HEK293 (cell line): ENCODE results near the gene CHST4.

Source experiments
- CTCF ChIA-PET: fragments of 350-600 bp; formaldehyde crosslinking; extraction: SDS; loops from one replicate; lab custom pipeline; 2021; ENCODE audit warnings: antibody characterized with exemption; lab: Yijun Ruan, JAX
- POLR2A ChIA-PET: fragments of 300-600 bp; formaldehyde crosslinking; extraction: SDS; loops from one replicate; lab custom pipeline; 2020; ENCODE audit warnings: antibody characterized with exemption, inconsistent platforms; lab: Yijun Ruan, JAX
- H3K27ac ChIP-seq: fragments of 200-500 bp; sonication (Bioruptor generic); 2 replicates; pipeline ENCODE4 v1.5.1; 2014; ENCODE audit warnings: low read depth, low read length, control low read depth, inconsistent platforms; ENCODE audit errors: extremely low read depth
- H3K36me3 ChIP-seq, 2 experiments: fragments of 200-500 bp in 1 of 2; sonication (Bioruptor generic) in 1 of 2; 1 replicate in 1 of 2; 2 replicates in 1 of 2; pipeline ENCODE4 v1.5.1; 2014 to 2017; ENCODE audit warnings: inconsistent platforms in 2 of 2, low read length in 2 of 2; ENCODE audit not compliant: control insufficient read depth in 2 of 2, insufficient read depth in 1 of 2
- H3K4me1 ChIP-seq: fragments of 200-500 bp; sonication (Bioruptor generic); 2 replicates; pipeline ENCODE4 v1.5.1; 2014; ENCODE audit warnings: mild to moderate bottlenecking, low read length, inconsistent platforms; ENCODE audit not compliant: control insufficient read depth, insufficient read depth
- H3K4me3 ChIP-seq: 2 replicates; pipeline ENCODE4 v1.5.1; 2011; ENCODE audit warnings: low read depth, mild to moderate bottlenecking, control low read depth, low read length, moderate library complexity
- H3K9me3 ChIP-seq: fragments of 200-500 bp; sonication (Bioruptor generic); 2 replicates; pipeline ENCODE4 v1.5.1; 2014; ENCODE audit warnings: low read depth, low read length, inconsistent platforms; ENCODE audit not compliant: control insufficient read depth, insufficient read depth
- GLIS1 ChIP-seq: fragments of 450-650 bp; formaldehyde crosslinking; IDR thresholded peaks from 2 replicates; pipeline ENCODE4 v1.5.1; 2016; ENCODE audit warnings: missing biosample characterization, missing genetic modification characterization
- IKZF3 ChIP-seq: fragments of 450-650 bp; IDR thresholded peaks from 2 replicates; pipeline ENCODE4 v1.5.0; 2018; ENCODE audit warnings: missing biosample characterization, mild to moderate bottlenecking, missing genetic modification characterization, moderate library complexity
- KLF8 ChIP-seq: fragments of 450-650 bp; formaldehyde crosslinking; IDR thresholded peaks from 2 replicates; pipeline ENCODE4 v1.5.1; 2016; ENCODE audit warnings: missing biosample characterization, missing genetic modification characterization
- PBX3 ChIP-seq: sonication (generic); formaldehyde crosslinking; IDR thresholded peaks from 2 replicates; pipeline ENCODE4 v1.8.1; 2022; ENCODE audit warnings: mild to moderate bottlenecking, moderate library complexity, missing genetic modification reagents
- PRDM4 ChIP-seq: fragments of 450-650 bp; formaldehyde crosslinking; IDR thresholded peaks from 2 replicates; pipeline ENCODE4 v1.5.1; 2017; ENCODE audit warnings: missing biosample characterization, missing genetic modification characterization
- ZFHX2 ChIP-seq: fragments of 450-650 bp; formaldehyde crosslinking; conservative IDR thresholded peaks from 2 replicates; pipeline ENCODE4 v1.5.1; 2016; ENCODE audit warnings: missing biosample characterization, missing genetic modification characterization
- ZNF133 ChIP-seq: fragments of 450-650 bp; formaldehyde crosslinking; IDR thresholded peaks from 2 replicates; pipeline ENCODE4 v1.5.1; 2016; ENCODE audit warnings: missing biosample characterization, missing genetic modification characterization
- ZNF140 ChIP-seq: fragments of 450-650 bp; formaldehyde crosslinking; IDR thresholded peaks from 2 replicates; pipeline ENCODE4 v1.5.1; 2016; ENCODE audit warnings: missing biosample characterization, missing genetic modification characterization
- ZNF221 ChIP-seq: fragments of 450-650 bp; formaldehyde crosslinking; IDR thresholded peaks from 2 replicates; pipeline ENCODE4 v1.5.1; 2017; ENCODE audit warnings: missing biosample characterization, missing genetic modification characterization, borderline replicate concordance
- ZNF350 ChIP-seq: fragments of 450-650 bp; formaldehyde crosslinking; IDR thresholded peaks from 2 replicates; pipeline ENCODE4 v1.5.0; 2017; ENCODE audit warnings: missing biosample characterization, mild to moderate bottlenecking, missing genetic modification characterization
- ZNF366 ChIP-seq: fragments of 450-650 bp; formaldehyde crosslinking; conservative IDR thresholded peaks from 2 replicates; pipeline ENCODE4 v1.5.1; 2016; ENCODE audit warnings: missing biosample characterization, missing genetic modification characterization
- ZNF391 ChIP-seq: fragments of 450-650 bp; formaldehyde crosslinking; IDR thresholded peaks from 2 replicates; pipeline ENCODE4 v1.5.1; 2016; ENCODE audit warnings: low read depth, missing biosample characterization, missing genetic modification characterization, borderline replicate concordance
- ZNF433 ChIP-seq: fragments of 450-650 bp; formaldehyde crosslinking; IDR thresholded peaks from 2 replicates; pipeline ENCODE4 v1.5.1; 2016; ENCODE audit warnings: missing biosample characterization, missing genetic modification characterization, low read depth
- ZNF571 ChIP-seq: fragments of 450-650 bp; formaldehyde crosslinking; IDR thresholded peaks from 2 replicates; pipeline ENCODE4 v1.5.0; 2017; ENCODE audit warnings: missing biosample characterization, missing genetic modification characterization
- ZNF623 ChIP-seq: fragments of 450-650 bp; formaldehyde crosslinking; IDR thresholded peaks from 2 replicates; pipeline ENCODE4 v1.5.1; 2016; ENCODE audit warnings: missing biosample characterization, missing genetic modification characterization
- ZNF658 ChIP-seq: fragments of 450-650 bp; formaldehyde crosslinking; IDR thresholded peaks from 2 replicates; pipeline ENCODE4; 2016; ENCODE audit warnings: missing biosample characterization, missing genetic modification characterization
- ZNF707 ChIP-seq: fragments of 450-650 bp; formaldehyde crosslinking; IDR thresholded peaks from 2 replicates; pipeline ENCODE4 v1.5.1; 2016; ENCODE audit warnings: missing biosample characterization, missing genetic modification characterization
- TF ChIP-seq, protein P1 (sequence below): fragments of 450-650 bp; formaldehyde crosslinking; IDR thresholded peaks from 2 replicates; pipeline ENCODE4 v1.5.1; 2016; ENCODE audit warnings: missing biosample characterization, missing genetic modification characterization
- TF ChIP-seq, protein P2 (sequence below): fragments of 450-650 bp; formaldehyde crosslinking; IDR thresholded peaks from 2 replicates; pipeline ENCODE4 v1.5.1; 2016; ENCODE audit warnings: missing biosample characterization, missing genetic modification characterization, low read depth
- TF ChIP-seq, protein P3 (sequence below): fragments of 450-650 bp; formaldehyde crosslinking; IDR thresholded peaks from 2 replicates; pipeline ENCODE4 v1.5.1; 2017; ENCODE audit warnings: missing biosample characterization, mild to moderate bottlenecking, missing genetic modification characterization, moderate library complexity
- TF ChIP-seq, protein P4 (sequence below): fragments of 450-650 bp; formaldehyde crosslinking; IDR thresholded peaks from 2 replicates; pipeline ENCODE4 v1.5.1; 2016; ENCODE audit warnings: missing biosample characterization, missing genetic modification characterization

Gene CHST4

GRCh38 chr16:71570144-71570543, 43.9 kb downstream of the CHST4 start (continued):
- TF ChIP-seq, protein P1, sequence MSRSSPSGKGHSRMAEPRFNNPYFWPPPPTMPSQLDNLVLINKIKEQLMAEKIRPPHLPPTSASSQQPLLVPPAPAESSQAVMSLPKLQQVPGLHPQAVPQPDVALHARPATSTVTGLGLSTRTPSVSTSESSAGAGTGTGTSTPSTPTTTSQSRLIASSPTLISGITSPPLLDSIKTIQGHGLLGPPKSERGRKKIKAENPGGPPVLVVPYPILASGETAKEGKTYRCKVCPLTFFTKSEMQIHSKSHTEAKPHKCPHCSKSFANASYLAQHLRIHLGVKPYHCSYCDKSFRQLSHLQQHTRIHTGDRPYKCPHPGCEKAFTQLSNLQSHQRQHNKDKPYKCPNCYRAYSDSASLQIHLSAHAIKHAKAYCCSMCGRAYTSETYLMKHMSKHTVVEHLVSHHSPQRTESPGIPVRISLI (tag by site-specific recombination) = no peak
- TF ChIP-seq ZNF571 = no peak
- no peak for TF ChIP-seq PRDM4
- TF ChIP-seq, all 188 proteins: peak for 0

- Histone ChIP-seq H3K36me3 (no peaks in the 10 kb centered on the region), H3K27ac (no peak overlapping the region), H3K4me1 (no peaks in the 10 kb centered on the region), H3K4me3 (no peak overlapping the region)
- POLR2A ChIA-PET = no interaction called here
- CTCF ChIA-PET = interaction anchor here (0.6 to 1.1 kb wide), 3 partner anchors 38 to 493 kb away, joined by 3 to 8 read pairs (median 3); no protein-coding TSS in a partner anchor
- TF ChIP-seq, protein P2, sequence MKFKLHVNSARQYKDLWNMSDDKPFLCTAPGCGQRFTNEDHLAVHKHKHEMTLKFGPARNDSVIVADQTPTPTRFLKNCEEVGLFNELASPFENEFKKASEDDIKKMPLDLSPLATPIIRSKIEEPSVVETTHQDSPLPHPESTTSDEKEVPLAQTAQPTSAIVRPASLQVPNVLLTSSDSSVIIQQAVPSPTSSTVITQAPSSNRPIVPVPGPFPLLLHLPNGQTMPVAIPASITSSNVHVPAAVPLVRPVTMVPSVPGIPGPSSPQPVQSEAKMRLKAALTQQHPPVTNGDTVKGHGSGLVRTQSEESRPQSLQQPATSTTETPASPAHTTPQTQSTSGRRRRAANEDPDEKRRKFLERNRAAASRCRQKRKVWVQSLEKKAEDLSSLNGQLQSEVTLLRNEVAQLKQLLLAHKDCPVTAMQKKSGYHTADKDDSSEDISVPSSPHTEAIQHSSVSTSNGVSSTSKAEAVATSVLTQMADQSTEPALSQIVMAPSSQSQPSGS (tag by site-specific recombination) = no peak
- TF ChIP-seq ZNF391 (tag by site-specific recombination) = no peak
- no peak for TF ChIP-seq IKZF3 (tag by site-specific recombination)
- TF ChIP-seq ZNF658 = no peak
- no peak for TF ChIP-seq ZNF433 (tag by site-specific recombination)
- no peak for TF ChIP-seq PBX3 (CRISPR knock-in tag)
- TF ChIP-seq ZFHX2 (tag by site-specific recombination) = no peak
- TF ChIP-seq, protein P3, sequence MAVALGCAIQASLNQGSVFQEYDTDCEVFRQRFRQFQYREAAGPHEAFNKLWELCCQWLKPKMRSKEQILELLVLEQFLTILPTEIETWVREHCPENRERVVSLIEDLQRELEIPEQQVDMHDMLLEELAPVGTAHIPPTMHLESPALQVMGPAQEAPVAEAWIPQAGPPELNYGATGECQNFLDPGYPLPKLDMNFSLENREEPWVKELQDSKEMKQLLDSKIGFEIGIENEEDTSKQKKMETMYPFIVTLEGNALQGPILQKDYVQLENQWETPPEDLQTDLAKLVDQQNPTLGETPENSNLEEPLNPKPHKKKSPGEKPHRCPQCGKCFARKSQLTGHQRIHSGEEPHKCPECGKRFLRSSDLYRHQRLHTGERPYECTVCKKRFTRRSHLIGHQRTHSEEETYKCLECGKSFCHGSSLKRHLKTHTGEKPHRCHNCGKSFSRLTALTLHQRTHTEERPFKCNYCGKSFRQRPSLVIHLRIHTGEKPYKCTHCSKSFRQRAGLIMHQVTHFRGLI (tag by site-specific recombination) = no peak
- TF ChIP-seq, all 188 proteins: peak for 0
- H3K9me3 ChIP-seq = no peaks in the 10 kb centered on the region
Observed at GRCh38 chr16:71572497-71573116, 46.4 kb downstream of the CHST4 start.

DNA sequence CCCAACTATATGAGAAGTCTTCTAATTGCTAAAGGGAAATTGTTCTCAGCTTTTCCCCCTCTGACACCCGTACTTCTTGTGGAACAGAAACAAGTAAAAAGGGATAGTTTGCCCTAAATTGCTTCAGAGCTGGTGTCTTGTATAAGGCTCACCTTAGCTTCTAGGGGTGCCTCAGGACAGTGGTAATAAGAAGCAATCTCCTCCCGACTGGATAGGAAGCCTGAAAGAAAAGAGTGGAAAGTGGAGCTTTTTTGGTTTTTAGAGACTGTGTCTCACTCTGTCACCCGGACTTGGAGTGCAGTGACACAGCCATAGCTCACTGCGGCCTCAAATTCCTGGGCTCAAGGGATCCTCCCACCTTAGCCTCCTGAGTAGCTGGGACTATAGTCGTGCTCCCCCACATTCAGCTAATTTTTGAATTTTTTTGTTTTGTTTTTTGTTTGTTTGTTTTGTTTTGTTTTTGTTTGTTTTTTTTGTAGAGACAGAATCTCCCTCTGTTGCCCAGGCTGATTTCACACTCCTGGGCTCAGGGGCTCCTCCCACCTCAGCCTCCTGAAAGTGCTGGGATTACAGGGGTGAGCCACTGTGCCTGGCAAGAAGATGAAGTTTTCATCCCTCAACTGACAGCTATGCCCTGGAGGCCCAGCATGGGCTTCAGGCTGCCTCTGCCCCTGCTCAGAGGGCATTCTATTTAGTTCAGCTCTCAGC, 47.3 kb downstream of the CHST4 start:
- Histone ChIP-seq H3K27ac (no peak overlapping the region), H3K36me3 (no peaks in the 10 kb centered on the region), H3K9me3 (no peaks in the 10 kb centered on the region), H3K4me3 (no peak overlapping the region), H3K4me1 (no peaks in the 10 kb centered on the region)
- ChIA-PET POLR2A (no interaction called here), CTCF (interaction anchor here (0.6 to 1.9 kb wide), 5 partner anchors 9 to 492 kb away, joined by 3 to 8 read pairs (median 3); no protein-coding TSS in a partner anchor)
- TF ChIP-seq, protein P4, sequence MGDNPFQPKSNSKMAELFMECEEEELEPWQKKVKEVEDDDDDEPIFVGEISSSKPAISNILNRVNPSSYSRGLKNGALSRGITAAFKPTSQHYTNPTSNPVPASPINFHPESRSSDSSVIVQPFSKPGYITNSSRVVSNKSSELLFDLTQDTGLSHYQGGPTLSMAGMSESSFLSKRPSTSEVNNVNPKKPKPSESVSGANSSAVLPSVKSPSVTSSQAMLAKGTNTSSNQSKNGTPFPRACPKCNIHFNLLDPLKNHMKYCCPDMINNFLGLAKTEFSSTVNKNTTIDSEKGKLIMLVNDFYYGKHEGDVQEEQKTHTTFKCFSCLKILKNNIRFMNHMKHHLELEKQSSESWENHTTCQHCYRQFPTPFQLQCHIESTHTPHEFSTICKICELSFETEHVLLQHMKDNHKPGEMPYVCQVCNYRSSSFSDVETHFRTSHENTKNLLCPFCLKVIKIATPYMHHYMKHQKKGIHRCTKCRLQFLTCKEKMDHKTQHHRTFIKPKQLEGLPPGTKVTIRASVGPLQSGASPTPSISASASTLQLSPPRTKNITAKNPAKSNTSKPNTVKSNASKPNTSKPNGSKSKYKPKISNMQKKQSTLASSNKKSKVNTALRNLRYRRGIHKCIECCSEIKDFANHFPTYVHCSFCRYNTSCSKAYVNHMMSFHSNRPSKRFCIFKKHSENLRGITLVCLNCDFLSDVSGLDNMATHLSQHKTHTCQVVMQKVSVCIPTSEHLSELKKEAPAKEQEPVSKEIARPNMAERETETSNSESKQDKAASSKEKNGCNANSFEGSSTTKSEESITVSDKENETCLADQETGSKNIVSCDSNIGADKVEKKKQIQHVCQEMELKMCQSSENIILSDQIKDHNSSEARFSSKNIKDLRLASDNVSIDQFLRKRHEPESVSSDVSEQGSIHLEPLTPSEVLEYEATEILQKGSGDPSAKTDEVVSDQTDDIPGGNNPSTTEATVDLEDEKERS (tag by site-specific recombination) = no peak
- TF ChIP-seq ZNF623 = no peak
- no peak for TF ChIP-seq ZNF350 (tag by site-specific recombination)
- no peak for TF ChIP-seq ZNF140
- TF ChIP-seq ZNF221 (tag by site-specific recombination) = no peak
- no peak for TF ChIP-seq ZNF133
- TF ChIP-seq ZNF707 (tag by site-specific recombination) = no peak
- no peak for TF ChIP-seq KLF8
- no peak for TF ChIP-seq GLIS1 (tag by site-specific recombination)
- TF ChIP-seq ZNF366 = no peak
